H1 (cell line): ENCODE data around the gene BYSL. TPM values are rescaled to one million over a fixed set of nuclear protein-coding genes. Genes with fewer than 3 reads are reported as not detected.

Source experiments
- CTCF ChIA-PET: fragments of 300-600 bp; sonication (Branson Sonifier 250); formaldehyde crosslinking; loops from one replicate; lab custom pipeline; 2021; ENCODE audit not compliant: partially characterized antibody; lab: Charles Lee
- POLR2A ChIA-PET: fragments of 300-600 bp; sonication (Branson Sonifier 250); formaldehyde crosslinking; loops from one replicate; lab custom pipeline; 2021; ENCODE audit warnings: inconsistent platforms; ENCODE audit not compliant: partially characterized antibody; lab: Charles Lee
- DNase-seq, 2 experiments: peaks; one replicate each; pipeline versions ENCODE4 v3.0.0 to v3.0.0-alpha.2; 2010 to 2022; ENCODE audit warnings: low spot score in 2 of 2, low read depth in 1 of 2, mixed read lengths in 1 of 2
- FAIRE-seq: peaks from 2 replicates; lab custom pipeline; 2011; peaks lifted over from hg19 to GRCh38; lab: Jason Lieb, UNC
- H2AFZ ChIP-seq: 2 replicates; pipeline ENCODE4 v1.8.1; 2012; ENCODE audit warnings: low read length, inconsistent platforms
- H2AK5ac ChIP-seq: 2 replicates; pipeline ENCODE4 v1.6.1; 2013; ENCODE audit warnings: low read depth, low read length
- H2BK120ac ChIP-seq: replicated peaks from 2 replicates; pipeline ENCODE3; 2013; ENCODE audit warnings: low read depth, low read length, inconsistent platforms
- H2BK12ac ChIP-seq: 2 replicates; pipeline ENCODE4 v1.6.1; 2013; ENCODE audit warnings: low read depth, low read length
- H2BK15ac ChIP-seq: 2 replicates; pipeline ENCODE4 v1.6.1; 2013; ENCODE audit warnings: low read length
- H2BK20ac ChIP-seq: 2 replicates; pipeline ENCODE4 v1.6.1; 2013; ENCODE audit warnings: low read length
- H2BK5ac ChIP-seq: 2 replicates; pipeline ENCODE4 v1.6.1; 2013; ENCODE audit warnings: low read depth, low read length
- H3K14ac ChIP-seq: 2 replicates; pipeline ENCODE4 v1.6.1; 2013; ENCODE audit warnings: inconsistent platforms; ENCODE audit not compliant: insufficient read length
- H3K18ac ChIP-seq: 2 replicates; pipeline ENCODE4 v1.6.1; 2013; ENCODE audit warnings: low read length; ENCODE audit errors: extremely low read depth
- H3K23ac ChIP-seq: 2 replicates; pipeline ENCODE4 v1.6.1; 2013; ENCODE audit warnings: inconsistent platforms; ENCODE audit not compliant: insufficient read length
- H3K23me2 ChIP-seq: 2 replicates; pipeline ENCODE4 v1.6.1; 2013; ENCODE audit warnings: low read depth, low read length
- H3K27ac ChIP-seq: 2 replicates; pipeline ENCODE4 v1.6.1; 2011; ENCODE audit warnings: low read depth, low read length, inconsistent platforms
- H3K27me3 ChIP-seq, 4 experiments: replicated peaks in 1 of 4; 1 replicate in 1 of 4; 2 replicates in 3 of 4; pipeline versions ENCODE4 v1.6.1 to v1.8.1; 2011 to 2013; ENCODE audit warnings: low read length in 3 of 4, mild to moderate bottlenecking in 3 of 4, inconsistent platforms in 2 of 4, mixed read lengths in 2 of 4, moderate library complexity in 1 of 4; ENCODE audit not compliant: control insufficient read depth in 3 of 4, insufficient read depth in 3 of 4; ENCODE audit errors: extremely low read depth in 1 of 4
- H3K36me3 ChIP-seq, 4 experiments: 2 replicates each; pipeline versions ENCODE4 v1.6.1 to v1.8.1; 2011 to 2013; ENCODE audit warnings: mild to moderate bottlenecking in 4 of 4, low read length in 3 of 4, moderate library complexity in 2 of 4, control low read depth in 1 of 4, inconsistent platforms in 1 of 4; ENCODE audit not compliant: insufficient read depth in 4 of 4, control insufficient read depth in 2 of 4
- H3K4ac ChIP-seq: replicated peaks from 2 replicates; pipeline ENCODE3; 2013; ENCODE audit warnings: low read length, low read depth, mixed read lengths, inconsistent platforms; ENCODE audit not compliant: insufficient read length
- H3K4me1 ChIP-seq, 4 experiments: replicated peaks in 1 of 4; 1 replicate in 1 of 4; 2 replicates in 3 of 4; pipeline versions ENCODE4 v1.6.1 to v1.8.1; 2011 to 2013; ENCODE audit warnings: low read length in 3 of 4, inconsistent platforms in 2 of 4, mixed read lengths in 1 of 4; ENCODE audit not compliant: insufficient read depth in 4 of 4, control insufficient read depth in 3 of 4
- H3K4me2 ChIP-seq, 2 experiments: 2 replicates each; pipeline versions ENCODE4 v1.6.1 to v1.8.1; 2011 to 2013; ENCODE audit warnings: low read depth in 2 of 2, low read length in 2 of 2, control low read depth in 1 of 2, inconsistent platforms in 1 of 2, mild to moderate bottlenecking in 1 of 2; ENCODE audit not compliant: insufficient read depth in 1 of 2
- H3K4me3 ChIP-seq, 4 experiments: fragments of 200-600, 300-600 bp in 1 of 4; sonication (generic), shearing (Covaris generic), sonication (Bioruptor Twin) in 1 of 4; 2 replicates each; pipeline versions ENCODE4 v1.5.1 to v1.8.1; 2011 to 2016; ENCODE audit warnings: low read length in 4 of 4, low read depth in 3 of 4, control low read depth in 2 of 4, inconsistent platforms in 2 of 4, mild to moderate bottlenecking in 2 of 4, mixed read lengths in 1 of 4, moderate library complexity in 1 of 4; ENCODE audit not compliant: insufficient read depth in 2 of 4; ENCODE audit errors: extremely low read depth in 1 of 4
- H3K56ac ChIP-seq: replicated peaks from 2 replicates; pipeline ENCODE3; 2013; ENCODE audit warnings: low read depth, mild to moderate bottlenecking, mixed read lengths, low read length, inconsistent platforms; ENCODE audit not compliant: insufficient read length
- H3K79me1 ChIP-seq: 2 replicates; pipeline ENCODE4 v1.6.1; 2013; ENCODE audit warnings: low read depth, low read length, control low read depth
- H3K79me2 ChIP-seq, 2 experiments: 2 replicates each; pipeline versions ENCODE4 v1.6.1 to v1.8.1; 2012 to 2013; ENCODE audit warnings: low read length in 2 of 2, mild to moderate bottlenecking in 2 of 2, inconsistent platforms in 1 of 2; ENCODE audit not compliant: insufficient read depth in 2 of 2, control insufficient read depth in 1 of 2
- H3K9ac ChIP-seq, 4 experiments: replicated peaks in 1 of 4; 1 replicate in 1 of 4; 2 replicates in 3 of 4; pipeline versions ENCODE4 v1.6.1 to v1.8.1; 2011 to 2013; ENCODE audit warnings: low read depth in 3 of 4, low read length in 3 of 4, control low read depth in 2 of 4, mild to moderate bottlenecking in 2 of 4, moderate library complexity in 2 of 4, inconsistent platforms in 1 of 4; ENCODE audit errors: extremely low read depth in 1 of 4
- H3K9me3 ChIP-seq, 2 experiments: 2 replicates each; pipeline versions ENCODE4 v1.6.1 to v1.8.1; 2012 to 2013; ENCODE audit warnings: mild to moderate bottlenecking in 2 of 2, moderate library complexity in 2 of 2, control low read depth in 1 of 2, inconsistent platforms in 1 of 2, low read depth in 1 of 2, low read length in 1 of 2, mixed read lengths in 1 of 2; ENCODE audit not compliant: insufficient read depth in 2 of 2
- H4K20me1 ChIP-seq, 2 experiments: replicated peaks in 1 of 2; 2 replicates each; pipeline versions ENCODE3 to v1.8.1; 2011 to 2013; ENCODE audit warnings: inconsistent platforms in 2 of 2, low read length in 2 of 2, mild to moderate bottlenecking in 1 of 2; ENCODE audit not compliant: insufficient read depth in 2 of 2, control insufficient read depth in 1 of 2
- H4K5ac ChIP-seq: 2 replicates; pipeline ENCODE4 v1.6.1; 2013; ENCODE audit warnings: low read length, low read depth, mixed read lengths, inconsistent platforms; ENCODE audit not compliant: insufficient read length
- H4K8ac ChIP-seq: 2 replicates; pipeline ENCODE4 v1.8.0; 2013; ENCODE audit warnings: mild to moderate bottlenecking, moderate library complexity, low read length, inconsistent platforms; ENCODE audit not compliant: insufficient read depth; ENCODE audit errors: extremely low read depth
- H4K91ac ChIP-seq: replicated peaks from 2 replicates; pipeline ENCODE3; 2013; ENCODE audit warnings: low read length, mixed read lengths, inconsistent platforms; ENCODE audit not compliant: insufficient read length
- CBX5 ChIP-seq: fragments of 300-800, 300-1000 bp; sonication (generic); IDR thresholded peaks from 2 replicates; pipeline ENCODE4 v1.7.1; 2016; ENCODE audit warnings: antibody characterized with exemption, low read length, low read depth
- CEBPB ChIP-seq: IDR thresholded peaks from 2 replicates; pipeline ENCODE4 v1.6.1; 2012; ENCODE audit warnings: low read depth, low read length
- CREB1 ChIP-seq: IDR thresholded peaks from 2 replicates; pipeline ENCODE4 v1.6.1; 2012; ENCODE audit warnings: inconsistent platforms
- EZH2 ChIP-seq: fragments of 200-600 bp; sonication (generic); IDR thresholded peaks from 2 replicates; pipeline ENCODE4 v1.7.1; 2012; ENCODE audit warnings: low read depth, mild to moderate bottlenecking, moderate library complexity, low read length, inconsistent platforms; ENCODE audit not compliant: severe bottlenecking
- SAP30 ChIP-seq: fragments of 300-600 bp; sonication (generic); IDR thresholded peaks from 2 replicates; pipeline ENCODE4 v1.7.1; 2012; ENCODE audit warnings: low read length, moderate library complexity, mild to moderate bottlenecking, inconsistent platforms; ENCODE audit not compliant: insufficient read depth, insufficient replicate concordance
- SIRT6 ChIP-seq: IDR thresholded peaks from one replicate; pipeline ENCODE4 v1.7.1; 2012; ENCODE audit warnings: low read length, inconsistent platforms
- SIX5 ChIP-seq: IDR thresholded peaks from 2 replicates; pipeline ENCODE4 v1.6.1; 2011; ENCODE audit warnings: mild to moderate bottlenecking, low read depth, low read length
- SP2 ChIP-seq: IDR thresholded peaks from 2 replicates; pipeline ENCODE4 v1.6.1; 2012; ENCODE audit warnings: mild to moderate bottlenecking, low read length, inconsistent platforms
- WGBS, 2 experiments: shearing (Covaris generic) in 1 of 2; methylation state at CpG; one replicate each; pipeline versions ENCODE4 v1.1.6 to v1.1.7; 2013 to 2015; ENCODE audit warnings: low lambda C conversion rate in 2 of 2, mixed read lengths in 2 of 2, inconsistent platforms in 1 of 2, low coverage in 1 of 2, missing lambda C conversion rate in 1 of 2; ENCODE audit not compliant: insufficient replicate concordance in 2 of 2, insufficient coverage in 1 of 2, insufficient read length in 1 of 2; ENCODE audit errors: extremely low coverage in 1 of 2, missing lambda C conversion rate in 1 of 2; 5-methylcytosine and 5-hydroxymethylcytosine counted together
- long read RNA-seq, 2 experiments: library from RNA in 1 of 2; library from capped mRNA in 1 of 2; stranded (forward); transcript quantifications; one replicate each; pipeline ENCODE4 v2.0.0, GENCODE V29; 2021; ENCODE audit warnings: inconsistent platforms in 1 of 2
- polyA minus RNA-seq, 3 experiments: library from RNA; depleted of rRNA, polyadenylated mRNA; stranded (reverse); fragments of >200 nt; gene quantifications; 1 replicate in 2 of 3; 2 replicates in 1 of 3; pipeline ENCODE4 v1.2.3, GENCODE V29; 2011
- polyA plus RNA-seq, 7 experiments: library from polyadenylated mRNA; depleted of rRNA in 3 of 7; stranded (reverse) in 5 of 7; unstranded in 2 of 7; fragments of >200 nt in 5 of 7; fragments of 200-250 nt in 2 of 7; gene quantifications; 1 replicate in 5 of 7; 2 replicates in 1 of 7; 4 replicates in 1 of 7; pipeline versions ENCODE4 v1.2.1 to v1.2.3, GENCODE V29; 2011 to 2013; ENCODE audit warnings: missing spikeins in 2 of 7, mixed read lengths in 2 of 7
- total RNA-seq: library from RNA; stranded (reverse); fragmentation: NEBNext Ultra II Directional; extraction: Animal tissue kit (Norgen Biotek cat#: 25700); gene quantifications from 2 replicates; pipeline ENCODE4 v1.2.1, GENCODE V29; 2021

Gene BYSL
- 43.9 and 49.2 TPM in 2 replicates for total RNA-seq
- 37.3 and 42.8 TPM in 2 replicates for polyA plus RNA-seq (2011; rRNA removed)
- polyA plus RNA-seq (2011; cell fraction: cytosol; rRNA removed): 43.0 TPM
- polyA plus RNA-seq (2011; cell fraction: nucleus; rRNA removed): 67.7 TPM
- 38.5 to 46.6 TPM (median 45.2 TPM) in 4 replicates for polyA plus RNA-seq (2012, experiment 1 of 2)
- polyA plus RNA-seq (2012, experiment 2 of 2): 50.3 TPM
- polyA plus RNA-seq (2013, experiment 1 of 2): 24.2 TPM
- 23.7 TPM for polyA plus RNA-seq (2013, experiment 2 of 2)
- polyA minus RNA-seq (2011; rRNA and poly(A)+ RNA removed): 44.1 and 47.7 TPM in 2 replicates
- 27.4 TPM for polyA minus RNA-seq (2011; cell fraction: cytosol; rRNA and poly(A)+ RNA removed)
- 30.1 TPM for polyA minus RNA-seq (2011; cell fraction: nucleus; rRNA and poly(A)+ RNA removed)
- long read RNA-seq, experiment 1, transcript BYSL-201 (7 exons, 2,029 nt): major isoform, 16 of 40 reads
- long read RNA-seq, experiment 1, partial matches to known transcripts: 22 of 40 reads
- long read RNA-seq, experiment 1, other reads (novel, unspliced or antisense): 2 of 40 reads
- long read RNA-seq, experiment 2, transcript BYSL-201 (7 exons, 2,029 nt): major isoform, 32 of 42 reads
- long read RNA-seq, experiment 2, partial matches to known transcripts: 10 of 42 reads
- long read RNA-seq, experiment 2, other reads (novel, unspliced or antisense): 0 of 42 reads

- Histone ChIP-seq H2BK120ac (peak within 1 kb of the TSS; percentile 70), H3K36me3 (peaks cover 4 to 25% (median 13%) of the 10 kb centered on the region in 4 experiments; a peak in 7 of 8 replicates), H3K4me1 (peaks cover 1 to 11% (median 4%) of the 10 kb centered on the region in 4 experiments; a peak in 3 of 7 replicates), H4K91ac (peak within 1 kb of the TSS; percentile 75), H3K18ac (peak within 1 kb of the TSS; percentile 100), H3K9me3 (no peaks in the 10 kb centered on the region), H3K23ac (no peak within 1 kb of the TSS), H2BK12ac (peak within 1 kb of the TSS; percentile 99), H3K4ac (peak within 1 kb of the TSS; percentile 48), H4K8ac (peak within 1 kb of the TSS; percentile 99; the same call in 1 of the 2 replicates), H3K27ac (peak within 1 kb of the TSS; percentile 98), H2BK5ac (peak within 1 kb of the TSS; percentile 99), H3K56ac (peak within 1 kb of the TSS; percentile 91), H4K20me1 (peaks cover 10% of the 10 kb centered on the region in 2 experiments), H3K27me3 (no peaks in the 10 kb centered on the region), H3K4me3 (peak within 1 kb of the TSS; percentile 79 to 98 (median 87)), H3K4me2 (peak within 1 kb of the TSS; percentile 94 to 96), H3K14ac (no peak within 1 kb of the TSS), H3K79me2 (peaks cover 36 to 58% of the 10 kb centered on the region in 2 experiments), H3K79me1 (peaks cover 15% of the 10 kb centered on the region), H2AK5ac (peak within 1 kb of the TSS; percentile 18), H3K23me2 (peaks cover 8% of the 10 kb centered on the region; the same call in 1 of the 2 replicates), H2BK15ac (peak within 1 kb of the TSS; percentile 100), H3K9ac (peak within 1 kb of the TSS; percentile 88 to 99 (median 94)), H4K5ac (peak within 1 kb of the TSS; percentile 98), H2BK20ac (no peak within 1 kb of the TSS), H2AFZ (peak within 1 kb of the TSS; percentile 99)
- ChIA-PET POLR2A (interaction anchor here (0.6 to 12.2 kb wide), 41 partner anchors 9 to 724 kb away, joined by 3 to 235 read pairs (median 4); partner anchors contain the start of genes CCND3, MRPS10, TAF8 and TOMM6), CTCF (interaction anchor here (0.6 to 11.4 kb wide), 34 partner anchors 8 to 180 kb away, joined by 3 to 166 read pairs (median 4); partner anchors contain the start of genes CCND3 and TOMM6)
- no peak for FAIRE-seq
- peak; percentile 75 to 97 for DNase-seq
- WGBS, 2 experiments: 1% methylated on average over 47 of the region's 55 CpGs; no CpG with 5 or more reads in 1 of the 2 experiments
- TF ChIP-seq SIX5 (no peak), EZH2 (no peak), CBX5 (no peak), SAP30 (no peak), CREB1 (peak; percentile 98), SIRT6 (no peak), SP2 (peak; percentile 77), CEBPB (0 out of 2 replicates have a peak, but pooled peaks have one; percentile 7)
Observed at GRCh38 chr6:41920921-41921711, at the start of gene BYSL, which contains the start of gene MED20. Gene BYSL (plus strand): TSS chr6:41921499. CDS start chr6:41921563, 64 bp downstream. Gene MED20 (minus strand): TSS chr6:41921139. CDS start chr6:41921018, 121 bp downstream.
